OCI-LY7 (cell line): Measurements from ENCODE around the gene GNG7. TPM values are rescaled to one million over a fixed set of nuclear protein-coding genes. Genes with fewer than 3 reads are reported as not detected.

Experiments used
- BruUV-seq: library from RNA; stranded (reverse); fragments of 400-500 nt; replicated peaks from 2 replicates; lab custom pipeline; 2021; lab: Mats Ljungman, UMichigan
- CTCF ChIA-PET: fragments of 300-600 bp; sonication (Branson Sonifier 250); formaldehyde crosslinking; loops from one replicate; lab custom pipeline; 2022; ENCODE audit warnings: antibody characterized with exemption; ENCODE audit not compliant: unreplicated experiment; lab: Charles Lee
- POLR2A ChIA-PET: fragments of 300-600 bp; sonication (Branson Sonifier 250); formaldehyde crosslinking; loops from one replicate; lab custom pipeline; 2022; ENCODE audit warnings: antibody characterized with exemption; lab: Charles Lee
- DNase-seq: peaks from one replicate; pipeline ENCODE4 v3.0.0-alpha.2; 2015; ENCODE audit warnings: low spot score
- H2AFZ ChIP-seq: fragments of 200-600 bp; sonication (generic), shearing (Covaris generic); 2 replicates; pipeline ENCODE4 v1.6.1; 2014; ENCODE audit warnings: mild to moderate bottlenecking, antibody characterized with exemption, low read length, moderate library complexity
- H3K27ac ChIP-seq: fragments of 200-600 bp; sonication (generic); 2 replicates; pipeline ENCODE4 v1.5.1; 2014; ENCODE audit warnings: mixed run types, low read depth, mild to moderate bottlenecking, moderate library complexity, low read length, inconsistent platforms; ENCODE audit not compliant: poor library complexity, severe bottlenecking
- H3K36me3 ChIP-seq: fragments of 200-600 bp; sonication (generic); 2 replicates; pipeline ENCODE4 v1.6.1; 2014; ENCODE audit warnings: mild to moderate bottlenecking, antibody characterized with exemption, low read length, moderate library complexity, mixed read lengths; ENCODE audit not compliant: insufficient read depth
- H3K4me1 ChIP-seq: fragments of 200-600 bp; sonication (generic); 2 replicates; pipeline ENCODE4 v1.5.1; 2014; ENCODE audit warnings: mild to moderate bottlenecking, low read length; ENCODE audit not compliant: insufficient read depth, poor library complexity, severe bottlenecking
- H3K4me2 ChIP-seq: fragments of 200-600 bp; sonication (generic); 2 replicates; pipeline ENCODE4 v1.6.1; 2014; ENCODE audit warnings: mild to moderate bottlenecking, low read length
- H3K4me3 ChIP-seq: fragments of 200-600 bp; sonication (generic); 2 replicates; pipeline ENCODE4 v1.5.1; 2014; ENCODE audit warnings: mild to moderate bottlenecking, low read depth, low read length; ENCODE audit not compliant: poor library complexity, severe bottlenecking
- H3K79me2 ChIP-seq: fragments of 200-600 bp; sonication (generic); 2 replicates; pipeline ENCODE4 v1.6.1; 2016; ENCODE audit warnings: low read depth, mild to moderate bottlenecking, low read length, moderate library complexity, mixed read lengths; ENCODE audit not compliant: insufficient read depth
- H3K9me2 ChIP-seq: fragments of 200-600 bp; sonication (generic); 2 replicates; pipeline ENCODE4 v1.6.1; 2016; ENCODE audit warnings: mild to moderate bottlenecking, low read length, mixed read lengths; ENCODE audit not compliant: insufficient read depth
- H3K9me3 ChIP-seq: fragments of 200-600 bp; sonication (generic); 2 replicates; pipeline ENCODE4 v1.6.1; 2014; ENCODE audit warnings: mild to moderate bottlenecking, mixed run types, low read length, mixed read lengths
- H4K20me1 ChIP-seq: fragments of 200-600 bp; sonication (generic); 2 replicates; pipeline ENCODE4 v1.6.1; 2014; ENCODE audit warnings: mild to moderate bottlenecking, antibody characterized with exemption, low read length, moderate library complexity, mixed read lengths; ENCODE audit not compliant: insufficient read depth
- EZH2phosphoT487 ChIP-seq: fragments of 200-600 bp; sonication (generic); IDR thresholded peaks from 2 replicates; pipeline ENCODE4 v1.6.1; 2018; ENCODE audit warnings: low read depth, borderline replicate concordance, mild to moderate bottlenecking, mixed run types, antibody characterized with exemption, low read length, moderate library complexity, mixed read lengths
- intact Hi-C: fragments of 100-400 bp; cut with micrococcal nuclease; formaldehyde crosslinking; loops from one replicate; pipeline ENCODE4 v1.10.0; 2022; ENCODE audit not compliant: unreplicated experiment
- total RNA-seq, 2 experiments: library from RNA; depleted of rRNA in 1 of 2; stranded (reverse); fragments of >200 nt in 1 of 2; shearing (Covaris generic) in 1 of 2; gene quantifications; 2 replicates each; pipeline ENCODE4 v1.2.3, GENCODE V29; 2014 to 2022
- TF ChIP-seq, protein P1 (sequence below): fragments of 200-600 bp; sonication (generic); conservative IDR thresholded peaks from 2 replicates; pipeline ENCODE4 v1.5.1; 2014; ENCODE audit warnings: mild to moderate bottlenecking, antibody characterized with exemption, low read length, moderate library complexity, mixed read lengths

GNG7 gene
- total RNA-seq, 2 experiments from 2014 or later, result 13.9 to 15.3 TPM

DNA sequence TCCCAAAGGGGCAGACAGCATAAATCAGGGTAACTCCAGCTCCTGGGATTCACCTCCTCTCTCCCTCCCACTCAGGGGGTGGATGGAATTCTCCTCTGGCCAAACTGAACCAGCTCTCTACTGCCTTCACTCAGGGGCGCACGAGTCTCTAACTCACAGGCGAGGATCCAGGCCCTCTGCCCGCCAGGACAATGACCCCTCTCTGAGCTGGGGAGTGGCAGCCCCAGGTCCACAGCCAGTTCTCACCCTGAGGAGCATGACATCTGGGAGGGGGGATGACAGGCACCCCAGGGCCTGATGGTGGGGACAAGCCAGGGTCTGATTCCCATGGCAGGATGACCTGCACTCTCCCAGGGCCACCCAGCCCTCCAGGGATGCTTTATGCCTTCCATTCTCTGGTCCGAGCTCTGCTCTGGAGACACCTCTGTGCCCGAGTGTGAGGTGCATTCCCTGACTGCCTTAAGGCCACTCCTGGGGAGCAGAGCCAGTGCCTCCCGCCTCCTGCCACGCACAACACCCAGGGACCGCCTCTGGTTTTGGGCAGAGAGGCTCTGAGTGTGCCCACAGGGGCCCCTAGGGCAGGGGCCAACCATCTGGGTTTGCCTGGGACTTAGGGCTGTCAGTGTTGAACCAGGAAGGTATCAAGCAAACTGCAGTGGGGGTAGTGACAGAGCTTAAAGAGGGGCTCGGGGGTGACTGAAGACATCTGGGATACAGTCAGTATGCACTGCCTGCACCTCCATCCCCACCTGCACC lies 66.2 kb downstream of the GNG7 start:
- ChIA-PET POLR2A (no interaction called here), CTCF (interaction anchor here (0.6 to 0.9 kb wide), 3 partner anchors 25 to 29 kb away, joined by 3 to 6 read pairs (median 4); no protein-coding TSS in a partner anchor)
- no peak for DNase-seq
- Histone ChIP-seq H3K9me3 (peaks cover 5% of the 10 kb centered on the region; the same call in 1 of the 2 replicates), H2AFZ (no peak overlapping the region), H3K9me2 (no peaks in the 10 kb centered on the region), H3K79me2 (no peaks in the 10 kb centered on the region), H4K20me1 (no peaks in the 10 kb centered on the region), H3K27ac (peak overlapping the region; percentile 3), H3K4me1 (peaks cover 49% of the 10 kb centered on the region), H3K4me3 (no peak overlapping the region), H3K36me3 (no peaks in the 10 kb centered on the region), H3K4me2 (no peak overlapping the region)
- TF ChIP-seq EZH2phosphoT487, result no peak
- TF ChIP-seq, protein P1, sequence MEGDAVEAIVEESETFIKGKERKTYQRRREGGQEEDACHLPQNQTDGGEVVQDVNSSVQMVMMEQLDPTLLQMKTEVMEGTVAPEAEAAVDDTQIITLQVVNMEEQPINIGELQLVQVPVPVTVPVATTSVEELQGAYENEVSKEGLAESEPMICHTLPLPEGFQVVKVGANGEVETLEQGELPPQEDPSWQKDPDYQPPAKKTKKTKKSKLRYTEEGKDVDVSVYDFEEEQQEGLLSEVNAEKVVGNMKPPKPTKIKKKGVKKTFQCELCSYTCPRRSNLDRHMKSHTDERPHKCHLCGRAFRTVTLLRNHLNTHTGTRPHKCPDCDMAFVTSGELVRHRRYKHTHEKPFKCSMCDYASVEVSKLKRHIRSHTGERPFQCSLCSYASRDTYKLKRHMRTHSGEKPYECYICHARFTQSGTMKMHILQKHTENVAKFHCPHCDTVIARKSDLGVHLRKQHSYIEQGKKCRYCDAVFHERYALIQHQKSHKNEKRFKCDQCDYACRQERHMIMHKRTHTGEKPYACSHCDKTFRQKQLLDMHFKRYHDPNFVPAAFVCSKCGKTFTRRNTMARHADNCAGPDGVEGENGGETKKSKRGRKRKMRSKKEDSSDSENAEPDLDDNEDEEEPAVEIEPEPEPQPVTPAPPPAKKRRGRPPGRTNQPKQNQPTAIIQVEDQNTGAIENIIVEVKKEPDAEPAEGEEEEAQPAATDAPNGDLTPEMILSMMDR, result no peak
- no TSS peak for BruUV-seq
- intact Hi-C loops, result no loop called here

DNA sequence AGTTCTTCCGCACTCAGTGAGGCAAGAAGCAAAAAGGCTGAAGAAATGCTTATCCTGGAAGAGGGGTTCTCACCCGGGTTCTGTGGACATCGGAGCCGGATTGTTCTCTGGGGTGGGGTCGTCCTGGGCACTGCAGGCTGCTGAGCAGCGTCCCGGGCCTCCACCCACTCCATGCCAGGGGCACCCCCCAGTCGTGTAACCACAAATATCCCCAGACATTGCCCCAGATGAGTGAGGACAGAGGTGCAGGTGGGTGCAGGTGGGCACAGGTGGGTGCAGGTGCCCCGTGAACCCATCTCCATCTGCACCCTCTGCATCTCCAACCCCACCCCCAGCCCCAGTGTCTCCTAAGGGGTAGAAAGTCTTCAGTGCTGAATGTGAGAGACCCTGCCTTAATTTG lies 67.5 kb downstream of the GNG7 start:
- TF ChIP-seq EZH2phosphoT487, result no peak
- TF ChIP-seq, protein P1, result no peak
- Histone ChIP-seq H3K79me2 (no peaks in the 10 kb centered on the region), H3K36me3 (peaks cover 13% of the 10 kb centered on the region), H3K4me1 (peaks cover 51% of the 10 kb centered on the region), H4K20me1 (no peaks in the 10 kb centered on the region), H3K27ac (no peak overlapping the region), H2AFZ (no peak overlapping the region), H3K4me2 (no peak overlapping the region), H3K9me3 (peaks cover 19% of the 10 kb centered on the region), H3K9me2 (no peaks in the 10 kb centered on the region), H3K4me3 (no peak overlapping the region)
- no TSS peak for BruUV-seq
- DNase-seq, result no peak
- ChIA-PET POLR2A (interaction anchor here (1.4 kb wide), 1 partner anchor 18 kb away, joined by 5 read pairs; no protein-coding TSS in a partner anchor), CTCF (no interaction called here)
- intact Hi-C loops, result no loop called here

DNA sequence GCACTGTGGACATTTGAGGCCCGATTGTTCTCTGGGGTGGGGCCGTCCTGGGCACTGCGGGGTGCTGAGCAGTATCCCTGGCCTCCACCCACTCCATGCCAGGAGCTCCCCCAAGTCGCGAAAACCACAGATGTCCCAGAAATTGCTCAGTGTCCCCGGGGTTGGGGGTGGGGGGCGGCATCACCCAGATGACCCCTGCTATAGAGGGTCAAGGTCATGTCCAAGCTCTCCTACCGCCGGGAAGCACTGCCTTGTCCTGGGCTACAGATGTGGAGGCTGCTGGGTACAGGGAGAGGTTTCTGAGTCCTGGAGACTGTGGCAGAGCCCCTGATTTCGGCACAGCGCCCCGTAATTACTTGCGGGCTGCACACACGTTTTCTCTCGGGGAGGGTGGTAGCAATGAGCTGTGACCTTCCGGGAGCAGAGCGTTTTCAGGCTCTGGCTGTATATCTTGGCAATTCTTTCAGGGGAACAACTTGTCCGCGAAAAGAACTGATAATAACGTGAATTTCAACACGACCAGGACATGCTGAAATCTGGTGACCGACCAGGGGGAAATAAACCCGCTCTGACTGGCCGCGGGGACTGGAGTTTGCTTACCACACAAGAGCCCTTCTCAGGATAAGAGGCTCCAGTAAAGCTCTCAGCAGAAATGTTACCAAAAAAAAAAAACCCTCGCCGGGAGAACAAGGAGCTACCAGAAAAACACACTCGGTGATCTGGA lies 68.1 kb downstream of the GNG7 start:
- no peak overlapping the region for H2AFZ ChIP-seq
- TF ChIP-seq, protein P1, result no peak
- no peak for TF ChIP-seq EZH2phosphoT487
- peaks cover 56% of the 10 kb centered on the region for H3K4me1 ChIP-seq
- H3K79me2 ChIP-seq, result no peaks in the 10 kb centered on the region
- H3K9me2 ChIP-seq, result no peaks in the 10 kb centered on the region
- BruUV-seq, result no TSS peak
- no peak overlapping the region for H3K4me2 ChIP-seq
- ChIA-PET CTCF (no interaction called here), POLR2A (interaction anchor here (1.0 to 1.4 kb wide), 2 partner anchors 16 to 18 kb away, joined by 3 to 5 read pairs; no protein-coding TSS in a partner anchor)
- no peak overlapping the region for H3K4me3 ChIP-seq
- intact Hi-C loops, result no loop called here
- peaks cover 13% of the 10 kb centered on the region for H3K36me3 ChIP-seq
- H3K9me3 ChIP-seq, result peaks cover 19% of the 10 kb centered on the region
- no peaks in the 10 kb centered on the region for H4K20me1 ChIP-seq
- H3K27ac ChIP-seq, result no peak overlapping the region
- DNase-seq, result no peak
